PC-3 (cell line): ENCODE results near the gene CHD9.

Source experiments
- CTCF ChIP-seq: fragments of 300-600 bp; sonication (generic); conservative IDR thresholded peaks from 2 replicates; pipeline ENCODE4 v1.5.1; 2017; ENCODE audit warnings: antibody characterized with exemption, low read depth, mild to moderate bottlenecking, low read length
- EZH2 ChIP-seq: fragments of 300-600 bp; sonication (generic); IDR thresholded peaks from one replicate; pipeline ENCODE4 v1.6.1; 2017; ENCODE audit warnings: antibody characterized with exemption, mild to moderate bottlenecking, low read length; ENCODE audit not compliant: unreplicated experiment
- EZH2phosphoT487 ChIP-seq: fragments of 300-600 bp; sonication (generic); IDR thresholded peaks from 2 replicates; pipeline ENCODE4 v1.6.1; 2018; ENCODE audit warnings: mild to moderate bottlenecking, antibody characterized with exemption, low read length, borderline replicate concordance

GRCh38 chr16:53090286-53090590 is 35.4 kb downstream of the CHD9 start:
- no peak for TF ChIP-seq EZH2
- TF ChIP-seq EZH2phosphoT487, result no peak
- no peak for TF ChIP-seq CTCF
